Measurements from ENCODE around the gene CACNA1I.

- TF ChIP-seq POLR2A (IDR thresholded peaks at IDR 0.05): no peak
- TF ChIP-seq CTCF (IDR thresholded peaks at IDR 0.05): no peak
These were observed 151.9 kb downstream of the CACNA1I start for GRCh38 chr22:39722501-39722900.

All from body of pancreas (tissue), 4 donors.